Measurements from ENCODE around the gene SYNGAP1.
"Not testable (repeated sequence)": the region's sequence is repeated elsewhere in the genome, so short reads cannot be mapped to it uniquely, and the experiment has no call there.

Gene SYNGAP1

DNA sequence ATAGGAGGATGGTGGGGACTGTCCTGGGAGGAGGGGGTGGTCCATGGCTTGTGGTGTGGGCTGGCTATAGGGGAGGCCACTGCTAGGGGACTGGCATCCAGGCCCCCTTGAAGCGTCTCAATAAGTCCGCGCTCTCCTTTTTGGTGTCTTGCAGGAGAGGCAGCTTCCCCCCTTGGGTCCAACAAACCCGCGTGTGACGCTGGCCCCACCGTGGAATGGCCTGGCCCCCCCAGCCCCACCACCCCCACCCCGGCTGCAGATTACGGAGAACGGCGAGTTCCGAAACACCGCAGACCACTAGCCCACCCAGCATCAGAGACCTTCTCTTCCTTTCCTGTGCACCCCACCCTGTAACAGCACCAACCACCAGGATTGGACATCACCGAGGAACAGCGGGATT lies 31.7 kb downstream of the SYNGAP1 start:
- in situ Hi-C loops (cut with HindIII; ENCODE audit: low pct_ligation_motif_present, low pct_unique_long_range_greater_than_20kb, low sequenced_read_pairs): no loop called here
- DNase-seq: no peak

DNA sequence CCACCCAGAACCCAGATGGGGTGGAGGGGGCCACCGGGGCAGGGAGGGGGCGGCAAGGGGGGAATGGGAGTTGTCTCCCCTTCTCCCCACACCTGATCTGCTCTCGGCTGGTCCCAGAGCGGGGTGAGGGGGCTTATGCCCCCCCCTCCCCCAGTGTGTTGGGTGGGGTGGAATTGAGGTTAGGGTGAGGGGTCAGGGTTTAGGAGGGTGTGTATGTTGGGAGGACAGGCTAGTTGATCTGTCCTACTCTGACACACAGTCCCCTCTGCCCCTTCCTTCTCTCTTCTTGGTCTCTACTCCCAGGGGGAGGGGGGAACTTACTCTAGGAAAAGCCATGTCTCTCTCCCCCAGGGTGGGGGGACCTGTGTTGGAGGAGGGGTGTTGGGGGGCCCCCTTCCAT lies 32.6 kb downstream of the SYNGAP1 start:
- no peak for DNase-seq
- in situ Hi-C loops (cut with HindIII; ENCODE audit: low pct_ligation_motif_present, low pct_unique_long_range_greater_than_20kb, low sequenced_read_pairs): no loop called here

- in situ Hi-C loops (cut with HindIII; ENCODE audit: low pct_ligation_motif_present, low pct_unique_long_range_greater_than_20kb, low sequenced_read_pairs): no loop called here
- no peak for DNase-seq
Measured at GRCh38 chr6:33453393-33454008, 33.6 kb downstream of the SYNGAP1 start.

DNA sequence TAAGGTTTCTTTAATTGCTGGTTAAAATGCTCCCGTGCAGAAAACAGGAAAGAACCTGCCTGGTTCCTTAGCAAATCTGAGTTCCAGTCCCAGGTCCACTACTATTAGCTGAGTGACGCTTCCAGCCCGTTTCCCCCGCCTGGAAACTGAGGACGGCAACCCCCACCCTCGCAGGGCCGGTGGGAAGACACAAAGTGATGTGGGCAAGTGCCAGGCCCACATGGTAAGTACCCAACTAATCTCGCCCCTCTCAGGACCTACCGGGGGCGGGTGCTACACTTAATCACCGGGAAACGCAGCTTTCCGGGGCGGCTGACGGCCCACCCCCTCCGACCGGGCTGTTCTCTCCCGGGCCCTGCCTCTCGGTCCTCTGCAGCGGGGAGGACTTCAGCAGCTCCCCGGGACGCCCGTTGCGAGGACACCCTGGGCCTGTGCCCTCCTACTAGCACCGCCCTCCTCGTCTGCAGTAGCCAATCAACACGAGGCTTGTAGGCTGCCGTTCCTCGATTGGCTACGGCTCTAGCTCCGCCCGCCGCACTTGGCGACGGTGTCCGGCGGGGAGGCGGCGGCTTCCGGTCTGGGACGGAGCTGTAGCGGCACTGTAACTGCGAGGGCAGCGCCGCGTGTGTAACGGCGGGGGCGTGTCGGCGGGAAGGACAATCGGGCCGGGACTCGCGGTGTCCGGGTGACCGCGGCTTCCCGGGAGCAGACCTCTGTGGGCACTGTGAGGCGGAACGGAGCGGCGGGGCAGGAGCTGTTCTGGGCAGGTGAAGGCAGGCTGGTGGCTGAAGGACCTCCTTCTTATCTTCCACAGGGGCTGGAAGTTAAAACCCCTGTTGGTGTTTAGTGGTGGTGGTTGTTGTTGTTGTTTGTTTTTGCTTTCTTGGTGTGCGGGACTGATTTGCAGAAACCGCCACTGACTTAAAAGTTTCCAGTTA lies 34.4 kb downstream of the SYNGAP1 start, which contains the start of gene ZBTB9:
ZBTB9 (plus strand) TSS at position 568 of the 938 bp plus-strand sequence. CDS start 525 bp downstream, outside the sequence.
- peak; percentile 95 for DNase-seq
- in situ Hi-C loops (cut with HindIII; ENCODE audit: low pct_ligation_motif_present, low pct_unique_long_range_greater_than_20kb, low sequenced_read_pairs): no loop called here

GRCh38 chr6:33455051-33455450 lies 35.2 kb downstream of the SYNGAP1 start:
- DNase-seq: no peak
- in situ Hi-C loops (cut with HindIII; ENCODE audit: low pct_ligation_motif_present, low pct_unique_long_range_greater_than_20kb, low sequenced_read_pairs): no loop called here

- in situ Hi-C loops (cut with HindIII; ENCODE audit: low pct_ligation_motif_present, low pct_unique_long_range_greater_than_20kb, low sequenced_read_pairs): no loop called here
- no peak for DNase-seq
Measured at GRCh38 chr6:33456156-33456555, 36.3 kb downstream of the SYNGAP1 start.

DNA sequence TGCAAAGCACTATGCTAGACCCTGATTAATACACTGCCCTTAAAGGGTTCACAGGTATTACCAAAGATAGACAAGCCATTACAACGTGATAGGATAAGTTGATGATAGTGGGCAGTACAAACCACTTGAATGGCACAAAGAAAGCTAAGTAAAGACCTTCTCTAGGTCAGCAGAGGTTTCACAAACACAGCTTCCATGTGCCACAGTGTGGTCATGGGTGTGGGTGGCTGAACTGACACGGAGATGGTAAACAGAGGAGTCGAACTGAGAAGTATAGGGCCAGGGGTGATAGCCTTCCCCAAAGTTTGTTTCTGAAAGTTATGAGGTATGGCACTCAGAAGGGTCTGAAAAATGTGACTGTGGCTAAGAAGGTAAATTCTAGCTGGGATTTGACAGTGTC lies 38.8 kb downstream of the SYNGAP1 start:
- no peak for DNase-seq
- in situ Hi-C loops (cut with HindIII; ENCODE audit: low pct_ligation_motif_present, low pct_unique_long_range_greater_than_20kb, low sequenced_read_pairs): no loop called here

DNA sequence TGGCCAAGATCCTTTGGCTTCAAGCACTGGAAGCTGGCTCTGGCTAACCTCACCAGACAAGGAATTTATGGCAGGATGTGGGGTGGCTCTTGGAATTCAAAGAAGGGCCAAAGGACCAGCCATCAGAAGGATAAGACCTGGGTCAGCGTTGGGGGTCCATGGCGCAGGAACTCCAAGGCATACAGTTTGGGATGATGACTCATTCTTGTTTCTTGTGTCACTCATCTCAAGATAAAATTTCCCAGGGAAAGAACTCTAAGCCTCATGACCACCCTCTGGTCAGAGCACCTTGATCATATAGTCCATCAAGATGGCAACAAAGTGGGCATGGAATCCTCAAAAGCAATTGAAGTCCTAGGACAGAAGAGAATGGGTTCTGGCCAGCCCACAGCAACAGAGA lies 39.4 kb downstream of the SYNGAP1 start:
- DNase-seq: no peak
- in situ Hi-C loops (cut with HindIII; ENCODE audit: low pct_ligation_motif_present, low pct_unique_long_range_greater_than_20kb, low sequenced_read_pairs): no loop called here

- DNase-seq: no peak
- in situ Hi-C loops (cut with HindIII; ENCODE audit: low pct_ligation_motif_present, low pct_unique_long_range_greater_than_20kb, low sequenced_read_pairs): no loop called here
Measured at GRCh38 chr6:33466075-33466735, 46.3 kb downstream of the SYNGAP1 start.

- in situ Hi-C loops (cut with HindIII; ENCODE audit: low pct_ligation_motif_present, low pct_unique_long_range_greater_than_20kb, low sequenced_read_pairs): no loop called here
- DNase-seq: no peak
Measured at GRCh38 chr6:33467091-33467490, 47.2 kb downstream of the SYNGAP1 start.

GRCh38 chr6:33469661-33470060 lies 49.8 kb downstream of the SYNGAP1 start:
- DNase-seq: no peak
- in situ Hi-C loops (cut with HindIII; ENCODE audit: low pct_ligation_motif_present, low pct_unique_long_range_greater_than_20kb, low sequenced_read_pairs): no loop called here

GRCh38 chr6:33477864-33478263 lies 58.0 kb downstream of the SYNGAP1 start:
- in situ Hi-C loops (cut with HindIII; ENCODE audit: low pct_ligation_motif_present, low pct_unique_long_range_greater_than_20kb, low sequenced_read_pairs): no loop called here

GRCh38 chr6:33481192-33481591 lies 61.3 kb downstream of the SYNGAP1 start:
- in situ Hi-C loops (cut with HindIII; ENCODE audit: low pct_ligation_motif_present, low pct_unique_long_range_greater_than_20kb, low sequenced_read_pairs): no loop called here

More at GRCh38 chr6:33477864-33478263, 58.0 kb downstream of the SYNGAP1 start:
- no peak for DNase-seq

GRCh38 chr6:33482620-33483019 lies 62.8 kb downstream of the SYNGAP1 start:
- DNase-seq; in situ Hi-C loops (cut with HindIII; ENCODE audit: low pct_ligation_motif_present, low pct_unique_long_range_greater_than_20kb, low sequenced_read_pairs): not testable (repeated sequence)

More at GRCh38 chr6:33481192-33481591, 61.3 kb downstream of the SYNGAP1 start:
- DNase-seq: no peak

GRCh38 chr6:33483678-33484077 lies 63.8 kb downstream of the SYNGAP1 start:
- no peak for DNase-seq
- in situ Hi-C loops (cut with HindIII; ENCODE audit: low pct_ligation_motif_present, low pct_unique_long_range_greater_than_20kb, low sequenced_read_pairs): no loop called here

GRCh38 chr6:33484673-33485262 lies 64.9 kb downstream of the SYNGAP1 start:
- in situ Hi-C loops (cut with HindIII; ENCODE audit: low pct_ligation_motif_present, low pct_unique_long_range_greater_than_20kb, low sequenced_read_pairs); DNase-seq: not testable (repeated sequence)

DNA sequence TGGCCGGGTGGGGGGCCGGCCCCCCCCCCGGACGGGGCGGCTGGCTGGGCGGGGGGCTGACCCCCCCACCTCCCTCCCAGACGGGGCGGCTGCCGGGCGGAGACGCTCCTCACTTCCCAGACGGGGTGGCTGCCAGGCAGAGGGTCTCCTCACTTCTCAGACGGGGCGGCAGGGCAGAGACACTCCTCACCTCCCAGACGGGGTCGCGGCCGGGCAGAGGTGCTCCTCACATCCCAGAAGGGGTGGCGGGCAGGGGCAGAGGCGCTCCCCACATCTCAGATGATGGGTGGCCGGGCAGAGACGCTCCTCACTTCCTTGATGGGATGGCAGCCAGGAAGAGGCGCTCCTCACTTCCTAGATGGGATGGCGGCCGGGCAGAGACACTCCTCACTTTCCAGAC lies 65.8 kb downstream of the SYNGAP1 start:
- DNase-seq; in situ Hi-C loops (cut with HindIII; ENCODE audit: low pct_ligation_motif_present, low pct_unique_long_range_greater_than_20kb, low sequenced_read_pairs): not testable (repeated sequence)

GRCh38 chr6:33488339-33488738 lies 68.5 kb downstream of the SYNGAP1 start:
- no peak for DNase-seq
- in situ Hi-C loops (cut with HindIII; ENCODE audit: low pct_ligation_motif_present, low pct_unique_long_range_greater_than_20kb, low sequenced_read_pairs): no loop called here

- in situ Hi-C loops (cut with HindIII; ENCODE audit: low pct_ligation_motif_present, low pct_unique_long_range_greater_than_20kb, low sequenced_read_pairs): no loop called here
- DNase-seq: no peak
Measured at GRCh38 chr6:33490198-33490597, 70.3 kb downstream of the SYNGAP1 start.
